CD4-positive, alpha-beta T cell treated with Interleukin-6 at 100 ng/mL for 8 hours (primary cell): ENCODE data around the gene NSUN5.
"Not testable (repeated sequence)": the region's sequence is repeated elsewhere in the genome, so short reads cannot be mapped to it uniquely, and the experiment has no call there.

Experiments used
- DNase-seq: peaks from one replicate; pipeline ENCODE4 v3.0.0-alpha.2; 2020; ENCODE audit warnings: mixed read lengths, low spot score

The NSUN5 gene

DNA sequence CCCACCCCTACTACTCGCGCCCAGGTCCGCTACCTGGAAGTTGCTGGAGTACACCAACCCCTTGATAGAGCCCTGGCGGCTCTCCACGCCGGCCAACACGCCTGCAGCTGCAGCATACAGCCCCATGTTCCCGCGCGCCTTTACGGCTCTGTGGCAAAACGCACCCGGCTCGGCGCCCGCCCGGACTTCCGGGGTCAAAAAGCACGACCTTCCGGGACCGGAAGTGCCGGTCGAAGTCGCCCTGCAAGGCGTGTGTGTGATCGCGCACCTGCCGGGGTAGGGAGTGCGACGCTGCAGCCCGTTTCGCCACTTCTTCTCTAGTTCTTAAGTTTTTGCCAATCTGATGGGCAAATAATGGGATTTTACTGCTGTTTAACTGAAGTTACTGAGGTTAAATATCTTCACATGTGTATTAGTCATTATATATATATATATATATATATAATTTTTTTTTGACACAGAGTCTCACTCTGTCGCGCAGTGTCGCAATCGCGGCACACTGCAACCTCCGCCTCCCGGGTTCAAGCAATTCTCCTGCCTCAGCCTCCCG lies at the start of gene NSUN5:
NSUN5 (minus strand) TSS at position 162 of the 550 bp plus-strand sequence; CDS start at position 126, 36 bp downstream.
- peak; percentile 90 for DNase-seq

- DNase-seq = no peak
These were observed 47.5 kb upstream of the NSUN5 start for GRCh38 chr7:73356159-73356558.

- DNase-seq = no peak
These were observed 46.2 kb upstream of the NSUN5 start for GRCh38 chr7:73354821-73355220.

GRCh38 chr7:73354196-73354595 lies 45.6 kb upstream of the NSUN5 start:
- no peak for DNase-seq

DNA sequence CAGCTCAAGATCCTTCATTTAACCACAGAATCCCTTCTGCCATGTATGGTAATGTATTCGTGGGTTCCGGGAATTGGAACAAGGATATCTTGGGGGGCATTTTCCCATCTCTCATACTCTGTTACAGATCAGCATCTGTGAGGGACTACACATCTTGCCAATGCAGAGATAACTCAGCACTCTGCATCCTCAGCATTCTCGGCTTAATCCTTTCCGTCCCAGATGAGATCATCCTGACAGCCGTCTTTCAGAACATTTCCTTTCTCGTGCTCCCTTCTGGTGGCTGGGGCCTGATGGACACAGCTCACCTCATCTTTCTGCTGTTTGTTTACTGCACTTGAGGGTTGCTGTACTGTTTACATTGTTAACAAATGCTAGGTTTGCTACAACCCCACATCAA lies 44.6 kb upstream of the NSUN5 start:
- DNase-seq = no peak

- DNase-seq = no peak
These were observed 44.2 kb upstream of the NSUN5 start for GRCh38 chr7:73352784-73353183.

DNA sequence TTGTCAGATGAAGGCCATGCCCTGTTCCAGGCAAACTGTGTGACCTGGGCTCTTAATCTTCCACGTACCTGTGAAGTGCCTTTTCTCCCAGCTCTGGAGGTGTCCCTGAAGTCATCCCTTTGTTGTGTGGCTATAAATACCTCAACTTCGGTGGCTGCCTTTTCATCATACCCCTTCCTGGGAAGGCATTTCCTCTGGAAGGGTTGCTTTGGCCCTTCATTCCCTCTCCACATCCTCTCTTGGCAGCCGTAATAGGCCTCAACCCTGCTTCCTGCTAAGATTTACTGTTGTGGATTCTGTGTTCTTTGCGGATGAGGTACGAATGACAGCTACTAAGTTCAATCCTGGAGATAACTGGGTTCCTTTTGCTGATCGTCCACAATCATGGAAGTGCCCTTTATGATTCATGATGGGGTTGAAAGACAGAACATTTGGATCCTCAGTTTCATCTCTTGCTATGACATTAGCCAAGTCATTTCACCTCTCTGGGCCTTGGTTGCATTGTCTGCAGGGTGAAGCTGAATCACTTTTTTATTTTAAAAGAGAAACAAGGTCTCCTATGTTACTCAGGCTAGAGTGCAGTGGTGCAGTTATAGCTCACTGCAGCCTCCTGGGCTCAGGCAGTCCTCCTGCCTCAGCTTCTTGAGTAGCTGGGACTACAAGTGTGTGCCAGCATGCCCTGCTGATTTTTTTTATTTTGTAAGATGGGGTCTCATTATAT lies 43.0 kb upstream of the NSUN5 start:
- DNase-seq = no peak

GRCh38 chr7:73350306-73351068 lies 41.9 kb upstream of the NSUN5 start:
- DNase-seq = no peak

GRCh38 chr7:73349763-73350162 lies 41.1 kb upstream of the NSUN5 start:
- no peak for DNase-seq

- DNase-seq = no peak
These were observed 37.3 kb upstream of the NSUN5 start for GRCh38 chr7:73345951-73346350.

DNA sequence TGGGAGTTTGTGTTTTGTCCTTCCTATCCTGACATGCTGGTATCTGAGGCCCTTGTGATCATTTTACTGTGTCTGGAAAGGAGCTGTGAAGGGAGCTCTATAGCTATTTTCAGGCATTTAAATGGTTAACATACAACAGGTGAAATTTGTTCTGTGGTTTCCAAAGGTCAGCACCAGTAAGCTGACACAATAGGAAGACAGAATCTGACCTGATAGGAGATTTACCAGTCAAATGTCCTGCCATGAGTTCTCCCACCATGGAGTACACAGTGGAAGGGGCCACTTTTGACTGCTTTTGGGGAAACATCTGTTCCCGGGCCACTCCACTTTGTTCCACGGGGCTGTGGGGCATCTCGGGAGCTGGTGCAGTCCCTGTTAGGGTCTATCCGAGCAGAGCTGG lies 36.9 kb upstream of the NSUN5 start:
- no peak for DNase-seq

- DNase-seq = no peak
These were observed 35.2 kb upstream of the NSUN5 start for GRCh38 chr7:73343671-73344380.

DNA sequence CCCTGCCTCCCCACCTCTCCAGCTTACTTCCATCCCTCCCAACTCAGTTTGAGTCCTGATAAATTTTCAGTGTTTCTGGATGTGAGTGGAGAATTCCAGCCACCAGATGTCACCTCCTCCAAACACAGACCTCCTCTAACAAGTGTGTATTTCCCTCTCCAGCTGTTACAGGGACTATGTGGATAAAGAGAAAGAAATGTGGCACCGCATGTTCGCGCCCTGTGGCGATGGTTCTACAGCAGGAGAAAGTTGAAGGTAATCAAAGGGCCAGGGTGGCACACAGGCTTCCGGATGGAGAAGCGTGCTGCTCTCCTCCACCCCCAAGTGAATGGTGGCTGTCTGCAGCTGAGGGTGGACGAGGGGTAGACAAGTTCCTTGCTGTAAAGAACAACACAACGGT lies 34.0 kb upstream of the NSUN5 start:
- no peak for DNase-seq

GRCh38 chr7:73341877-73342276 lies 33.3 kb upstream of the NSUN5 start:
- no peak for DNase-seq

GRCh38 chr7:73340514-73340913 lies 31.9 kb upstream of the NSUN5 start:
- DNase-seq = no peak

- no peak for DNase-seq
These were observed 29.7 kb upstream of the NSUN5 start for GRCh38 chr7:73338321-73338720.

GRCh38 chr7:73332447-73332846 lies 23.8 kb upstream of the NSUN5 start:
- no peak for DNase-seq

DNA sequence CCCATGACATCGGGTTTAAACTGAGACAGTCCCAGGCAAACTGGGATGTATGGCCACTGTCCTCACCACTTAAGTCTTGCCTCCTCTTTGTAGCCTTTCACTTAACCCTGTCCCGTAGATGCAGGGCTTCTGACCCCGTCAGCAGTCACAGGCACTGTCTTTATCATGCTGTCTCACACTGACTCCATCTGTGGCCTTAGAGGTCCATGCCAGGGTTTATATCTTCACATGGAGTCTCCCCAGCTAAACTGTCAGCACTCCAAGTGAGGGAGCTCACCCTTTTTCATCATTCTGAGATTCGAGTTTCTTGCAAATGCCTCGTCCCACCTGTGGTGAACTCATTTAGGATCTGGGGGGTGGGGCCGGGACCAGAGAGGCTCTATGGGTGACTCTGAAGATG lies 22.1 kb upstream of the NSUN5 start:
- DNase-seq = no peak

DNA sequence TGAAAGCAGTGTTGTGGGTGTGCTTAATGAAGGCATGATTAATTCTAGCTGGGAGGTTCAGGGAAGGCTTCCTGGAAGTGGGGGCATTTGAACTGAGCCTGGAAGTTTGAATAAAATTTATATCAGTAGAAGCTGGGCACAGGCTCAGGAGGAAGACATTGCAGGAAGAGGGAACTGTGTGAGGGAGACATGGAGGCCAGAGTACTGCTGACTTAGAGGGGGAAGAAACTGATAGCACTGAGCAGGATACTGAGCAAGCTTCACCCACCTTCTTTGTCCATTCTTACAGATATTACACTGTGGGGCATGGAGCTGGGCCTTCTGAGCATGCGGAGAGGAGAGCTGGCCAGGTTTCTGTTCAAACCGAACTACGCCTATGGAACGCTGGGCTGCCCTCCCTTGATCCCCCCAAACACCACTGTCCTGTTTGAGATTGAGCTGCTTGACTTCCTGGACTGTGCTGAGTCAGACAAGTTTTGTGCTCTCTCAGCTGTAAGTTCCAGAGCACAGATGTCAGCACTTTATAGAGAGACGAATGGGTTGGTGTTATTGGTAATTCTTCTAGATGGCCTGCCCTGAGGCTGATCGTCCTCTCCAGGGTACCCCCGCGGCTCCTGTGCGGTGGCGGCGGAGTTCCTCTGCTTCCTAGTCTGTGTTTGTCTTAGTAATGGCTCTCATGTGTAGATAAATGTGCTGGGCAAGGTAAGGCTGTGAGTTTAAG lies 21.4 kb upstream of the NSUN5 start:
- DNase-seq = no peak

- no peak for DNase-seq
These were observed 20.1 kb upstream of the NSUN5 start for GRCh38 chr7:73328696-73329095.

DNA sequence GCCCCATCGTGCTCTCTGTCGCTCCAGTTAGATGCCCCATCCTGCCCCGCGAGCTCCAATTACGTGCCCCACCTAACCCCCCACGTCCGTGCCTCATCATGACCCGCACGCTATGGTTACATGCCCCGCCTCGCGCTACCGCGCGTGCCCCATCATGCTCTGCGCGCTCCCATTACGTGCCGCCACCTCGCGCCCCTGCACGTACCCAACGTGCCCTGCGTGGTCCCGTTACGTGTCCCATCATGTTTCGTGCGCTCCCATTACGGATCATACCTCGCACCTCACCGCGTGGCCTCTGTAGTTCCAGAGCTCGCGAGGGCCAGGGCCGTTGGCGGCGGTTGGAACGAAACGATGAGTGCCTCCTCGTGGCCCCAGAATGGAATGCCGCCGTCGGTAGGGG lies 19.3 kb upstream of the NSUN5 start, which contains the start of the genes FKBP6 and TRIM50:
FKBP6 (plus strand) TSS at position 240 of the 400 bp plus-strand sequence. CDS start 268 bp downstream, outside the sequence.
TRIM50 (minus strand) TSS at position 161 of the 400 bp plus-strand sequence. CDS start 3,295 bp downstream, outside the sequence.
- not testable (repeated sequence) for DNase-seq

DNA sequence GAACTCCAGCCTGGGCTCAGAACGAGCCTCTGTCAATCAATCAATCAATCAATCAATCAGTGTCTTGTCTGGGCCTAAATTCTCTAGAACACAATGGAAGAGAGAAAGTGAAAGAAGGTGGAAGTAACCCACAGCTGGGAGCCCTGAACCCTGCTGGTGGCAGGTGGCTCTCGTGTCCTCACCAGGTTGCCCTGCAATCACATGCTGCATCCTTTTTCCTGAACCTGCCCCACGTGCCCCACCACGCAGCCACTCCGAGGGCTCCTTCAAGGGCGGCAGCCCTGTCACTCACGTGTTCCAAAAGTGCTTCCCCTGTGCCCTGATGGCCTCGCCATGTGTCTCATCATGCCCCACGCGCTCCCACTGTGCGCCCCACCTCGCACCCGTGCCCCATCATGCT lies 18.8 kb upstream of the NSUN5 start:
- not testable (repeated sequence) for DNase-seq
